Activated naive CD8-positive, alpha-beta T cell treated with anti-CD3 and anti-CD28 coated beads, Interleukin-2, amount 50 U/mL, for 24 hours (primary cell): ENCODE data around the gene NEK11.
A peak's percentile ranks its signal among the peaks of the same experiment; 100 is the strongest.

Source experiments
- ATAC-seq: fragments of 150-1000 bp; cut with Tn5 transposase; one replicate; pipeline ENCODE4 v1.10.0; 2021
- DNase-seq: peaks from one replicate; pipeline ENCODE4 v3.0.0; 2021
- H3K27ac Mint-ChIP-seq: one replicate; pipeline ENCODE4 v1.8.0; 2021; ENCODE audit warnings: mild to moderate bottlenecking, mixed read lengths
- H3K27me3 Mint-ChIP-seq: one replicate; pipeline ENCODE4 v1.8.0; 2021; ENCODE audit warnings: mixed read lengths
- H3K36me3 Mint-ChIP-seq: one replicate; pipeline ENCODE4 v1.8.0; 2021; ENCODE audit warnings: low read depth, mixed read lengths
- H3K4me1 Mint-ChIP-seq: one replicate; pipeline ENCODE4 v1.8.0; 2021; ENCODE audit warnings: mixed read lengths
- H3K4me3 Mint-ChIP-seq: one replicate; pipeline ENCODE4 v1.8.0; 2021; ENCODE audit warnings: mild to moderate bottlenecking, moderate library complexity, mixed read lengths
- H3K9me3 Mint-ChIP-seq: one replicate; pipeline ENCODE4 v1.8.0; 2021; ENCODE audit warnings: mixed read lengths

Gene NEK11

GRCh38 chr3:131381445-131382291 is 355.0 kb downstream of the NEK11 start, which contains the start of gene NUDT16:
Gene NUDT16, plus strand, starts transcription at chr3:131381774. Its CDS starts 31 bp downstream, at chr3:131381805.
- Mint-ChIP-seq H3K9me3 (no peaks in the 10 kb centered on the region), H3K27ac (peak within 1 kb of the TSS; percentile 83), H3K27me3 (no peaks in the 10 kb centered on the region), H3K4me1 (peaks cover 23% of the 10 kb centered on the region), H3K36me3 (peaks cover 2% of the 10 kb centered on the region), H3K4me3 (peak within 1 kb of the TSS; percentile 93)
- ATAC-seq (peak; percentile 99), DNase-seq (peak; percentile 98)

- ATAC-seq: peak; percentile 45
- Mint-ChIP-seq H3K9me3 (no peaks in the 10 kb centered on the region), H3K27ac (peak overlapping the region; percentile 63), H3K4me1 (peaks cover 19% of the 10 kb centered on the region), H3K4me3 (peak overlapping the region; percentile 25), H3K27me3 (no peaks in the 10 kb centered on the region), H3K36me3 (peaks cover 2% of the 10 kb centered on the region)
- no peak for DNase-seq
Observed at GRCh38 chr3:131386429-131387165, 359.9 kb downstream of the NEK11 start.

- H3K9me3 Mint-ChIP-seq: no peaks in the 10 kb centered on the region
- peaks cover 14% of the 10 kb centered on the region for H3K4me1 Mint-ChIP-seq
- H3K4me3 Mint-ChIP-seq: no peak overlapping the region
- DNase-seq (no peak), ATAC-seq (no peak)
- H3K27ac Mint-ChIP-seq: no peak overlapping the region
- peaks cover 2% of the 10 kb centered on the region for H3K36me3 Mint-ChIP-seq
- H3K27me3 Mint-ChIP-seq: no peaks in the 10 kb centered on the region
Observed at GRCh38 chr3:131387796-131388489, 361.3 kb downstream of the NEK11 start.

- Mint-ChIP-seq H3K4me1 (peaks cover 14% of the 10 kb centered on the region), H3K27me3 (no peaks in the 10 kb centered on the region), H3K4me3 (no peak overlapping the region), H3K27ac (no peak overlapping the region), H3K36me3 (peaks cover 2% of the 10 kb centered on the region), H3K9me3 (no peaks in the 10 kb centered on the region)
- ATAC-seq: no peak
- no peak for DNase-seq
Observed at GRCh38 chr3:131388490-131388799, 361.8 kb downstream of the NEK11 start.

- Mint-ChIP-seq H3K9me3 (no peaks in the 10 kb centered on the region), H3K4me3 (no peak overlapping the region), H3K27me3 (no peaks in the 10 kb centered on the region), H3K27ac (no peak overlapping the region), H3K36me3 (no peaks in the 10 kb centered on the region), H3K4me1 (peaks cover 14% of the 10 kb centered on the region)
- ATAC-seq (no peak), DNase-seq (no peak)
Observed at GRCh38 chr3:131390331-131390730, 363.7 kb downstream of the NEK11 start.

- no peaks in the 10 kb centered on the region for H3K9me3 Mint-ChIP-seq
- no peaks in the 10 kb centered on the region for H3K36me3 Mint-ChIP-seq
- no peak overlapping the region for H3K27ac Mint-ChIP-seq
- H3K4me3 Mint-ChIP-seq: no peak overlapping the region
- no peak for ATAC-seq
- no peak for DNase-seq
- no peaks in the 10 kb centered on the region for H3K4me1 Mint-ChIP-seq
- no peaks in the 10 kb centered on the region for H3K27me3 Mint-ChIP-seq
Observed at GRCh38 chr3:131393051-131393450, 366.4 kb downstream of the NEK11 start.

GRCh38 chr3:131393868-131394267 is 367.2 kb downstream of the NEK11 start:
- no peak for DNase-seq
- Mint-ChIP-seq H3K27ac (no peak overlapping the region), H3K27me3 (no peaks in the 10 kb centered on the region), H3K9me3 (no peaks in the 10 kb centered on the region), H3K4me1 (no peaks in the 10 kb centered on the region), H3K36me3 (no peaks in the 10 kb centered on the region), H3K4me3 (no peak overlapping the region)
- no peak for ATAC-seq

- DNase-seq: no peak
- no peaks in the 10 kb centered on the region for H3K4me1 Mint-ChIP-seq
- no peaks in the 10 kb centered on the region for H3K36me3 Mint-ChIP-seq
- no peak overlapping the region for H3K27ac Mint-ChIP-seq
- H3K4me3 Mint-ChIP-seq: no peak overlapping the region
- ATAC-seq: no peak
- H3K27me3 Mint-ChIP-seq: no peaks in the 10 kb centered on the region
- H3K9me3 Mint-ChIP-seq: no peaks in the 10 kb centered on the region
Observed at GRCh38 chr3:131394400-131394799, 367.7 kb downstream of the NEK11 start.

GRCh38 chr3:131396170-131396569 is 369.5 kb downstream of the NEK11 start:
- no peaks in the 10 kb centered on the region for H3K4me1 Mint-ChIP-seq
- no peaks in the 10 kb centered on the region for H3K36me3 Mint-ChIP-seq
- DNase-seq (no peak), ATAC-seq (no peak)
- H3K4me3 Mint-ChIP-seq: no peak overlapping the region
- H3K27ac Mint-ChIP-seq: no peak overlapping the region
- no peaks in the 10 kb centered on the region for H3K27me3 Mint-ChIP-seq
- H3K9me3 Mint-ChIP-seq: no peaks in the 10 kb centered on the region

GRCh38 chr3:131397889-131398288 is 371.2 kb downstream of the NEK11 start:
- Mint-ChIP-seq H3K9me3 (no peaks in the 10 kb centered on the region), H3K4me3 (no peak overlapping the region), H3K27me3 (no peaks in the 10 kb centered on the region), H3K4me1 (no peaks in the 10 kb centered on the region), H3K27ac (no peak overlapping the region), H3K36me3 (no peaks in the 10 kb centered on the region)
- ATAC-seq: no peak
- DNase-seq: no peak
